ENCODE data around the gene ZNF248.

GRCh38 chr10:37784678-37785077 is 72.7 kb downstream of the ZNF248 start:
- TF ChIP-seq CTCF (IDR thresholded peaks at IDR 0.05) = no peak
- TF ChIP-seq EZH2 (IDR thresholded peaks at IDR 0.05; ENCODE audit: borderline replicate concordance, insufficient read depth, low read depth, low read length, poor library complexity, severe bottlenecking) = no peak

Measured in B cell (primary cell).